Measurements from ENCODE around the gene MYO9B. TPM values are rescaled to one million over a fixed set of nuclear protein-coding genes. Genes with fewer than 3 reads are reported as not detected.

MYO9B gene
- total and polyA plus RNA-seq, 9 of the 15 experiments (the other 6 are each of a cell fraction or from before 2014, with no cell fraction given): 2.4 to 77.6 (median 23.0) TPM

GRCh38 chr19:17127671-17128070, 52.1 kb downstream of the MYO9B start:
- Histone ChIP-seq H3K36me3 (ENCODE audit: control insufficient read depth, insufficient read depth, low read length) (no peaks in the 10 kb centered on the region), H4K20me1 (replicated peaks; ENCODE audit: control insufficient read depth, insufficient read depth, low read length) (peaks cover 4% of the 10 kb centered on the region; the same call in 1 of the 2 replicates), H3K4me3 (no peak overlapping the region), H3K4me2 (ENCODE audit: insufficient read depth, low read length) (no peak overlapping the region), H3K9me3 (replicated peaks; ENCODE audit: control insufficient read depth, insufficient read depth, low read depth, low read length) (no peaks in the 10 kb centered on the region), H3K9ac (ENCODE audit: insufficient read depth in 1 of 2, low read depth in 2 of 2, low read length in 2 of 2) (no peak overlapping the region), H2AFZ (ENCODE audit: low read depth, low read length) (no peak overlapping the region), H3K4me1 (replicated peaks in 1 of 2; ENCODE audit: control insufficient read depth in 2 of 2, insufficient read depth in 2 of 2, low read length in 2 of 2) (peaks cover 0 to 8% of the 10 kb centered on the region in 2 experiments; a peak in 2 of 5 replicates), H3K9me1 (ENCODE audit: control insufficient read depth, insufficient read depth, low read length) (peaks cover 4% of the 10 kb centered on the region), H3K27me3 (ENCODE audit: control insufficient read depth in 2 of 2, insufficient read depth in 2 of 2, low read length in 2 of 2) (no peaks in the 10 kb centered on the region), H3K79me2 (ENCODE audit: control insufficient read depth, insufficient read depth, low read length) (no peaks in the 10 kb centered on the region), H3K27ac (ENCODE audit: extremely low read depth, low read depth, low read length) (no peak overlapping the region)
- in situ Hi-C loops (cut with MboI) (no loop called here), intact Hi-C loops (cut with micrococcal nuclease) (no loop called here)
- DNase-seq (ENCODE audit: extremely low read depth in 1 of 4, low spot score in 3 of 4) (no peak), ATAC-seq (no peak), FAIRE-seq (no peak)
- BruUV-seq (replicated peaks): no TSS peak
- TF ChIP-seq ZNF134 (CRISPR knock-in tag; conservative IDR thresholded peaks at IDR 0.05) (no peak), ZNF511 (CRISPR knock-in tag; IDR thresholded peaks at IDR 0.05) (no peak), ZNF174 (CRISPR knock-in tag; IDR thresholded peaks at IDR 0.05) (no peak), NR3C1 (CRISPR knock-in tag; IDR thresholded peaks at IDR 0.05) (no peak), TOE1 (IDR thresholded peaks at IDR 0.05; ENCODE audit: borderline replicate concordance) (no peak), TOE1 (CRISPR knock-in tag; IDR thresholded peaks at IDR 0.05; ENCODE audit: borderline replicate concordance, low read depth) (no peak), HEY1 (CRISPR knock-in tag; IDR thresholded peaks at IDR 0.05; ENCODE audit: borderline replicate concordance) (no peak), ZNF197 (CRISPR knock-in tag; IDR thresholded peaks at IDR 0.05; ENCODE audit: low read depth) (no peak), ZNF785 (CRISPR knock-in tag; IDR thresholded peaks at IDR 0.05) (no peak), CEBPG (CRISPR knock-in tag; IDR thresholded peaks at IDR 0.05) (no peak), CEBPG (tag; conservative IDR thresholded peaks at IDR 0.05 in 1 of 2, IDR thresholded peaks at IDR 0.05 in 1 of 2) (no peak), E2F4 (CRISPR knock-in tag; IDR thresholded peaks at IDR 0.05; ENCODE audit: low read depth) (no peak), SOX6 (IDR thresholded peaks at IDR 0.05) (no peak), ZNF354B (CRISPR knock-in tag; IDR thresholded peaks at IDR 0.05) (no peak), HMG20A (CRISPR knock-in tag; conservative IDR thresholded peaks at IDR 0.05) (no peak), CEBPB (tag; IDR thresholded peaks at IDR 0.05) (no peak), SMC3 (conservative IDR thresholded peaks at IDR 0.05; ENCODE audit: insufficient read depth, low read depth, low read length) (no peak), IFI16 (CRISPR knock-in tag; IDR thresholded peaks at IDR 0.05) (no peak)
- TF ChIP-seq, protein P1, sequence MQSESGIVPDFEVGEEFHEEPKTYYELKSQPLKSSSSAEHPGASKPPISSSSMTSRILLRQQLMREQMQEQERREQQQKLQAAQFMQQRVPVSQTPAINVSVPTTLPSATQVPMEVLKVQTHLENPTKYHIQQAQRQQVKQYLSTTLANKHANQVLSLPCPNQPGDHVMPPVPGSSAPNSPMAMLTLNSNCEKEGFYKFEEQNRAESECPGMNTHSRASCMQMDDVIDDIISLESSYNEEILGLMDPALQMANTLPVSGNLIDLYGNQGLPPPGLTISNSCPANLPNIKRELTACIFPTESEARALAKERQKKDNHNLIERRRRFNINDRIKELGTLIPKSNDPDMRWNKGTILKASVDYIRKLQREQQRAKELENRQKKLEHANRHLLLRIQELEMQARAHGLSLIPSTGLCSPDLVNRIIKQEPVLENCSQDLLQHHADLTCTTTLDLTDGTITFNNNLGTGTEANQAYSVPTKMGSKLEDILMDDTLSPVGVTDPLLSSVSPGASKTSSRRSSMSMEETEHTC (IDR thresholded peaks at IDR 0.05): no peak
- ChIA-PET CTCF (ENCODE audit: low intra/inter-chr PET ratio) (no interaction called here), POLR2A (no interaction called here)
- WGBS (ENCODE audit: insufficient coverage, low coverage, missing lambda C conversion rate): 92% methylated on average over 6 of the region's 6 CpGs
